Measurements from ENCODE around the gene AK6.

DNA sequence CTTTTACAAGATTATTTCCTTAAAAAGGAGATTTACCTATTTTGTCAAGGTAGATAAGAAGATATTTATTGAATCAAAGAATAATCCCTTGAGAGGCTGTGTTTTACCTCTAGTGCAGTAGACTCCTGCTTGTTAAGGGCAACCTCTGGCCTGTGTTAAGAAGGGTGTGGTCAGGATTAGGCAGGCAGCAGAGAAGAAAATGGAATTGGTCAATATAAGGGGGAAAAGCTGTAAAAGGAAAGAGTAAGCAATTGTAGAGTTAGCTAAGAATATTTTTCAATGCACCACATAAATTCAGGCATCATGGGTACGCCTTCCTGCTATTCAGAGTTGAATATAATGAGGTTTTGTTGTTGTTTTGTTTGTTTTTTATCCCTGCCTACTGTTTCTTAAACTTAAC lies 43.0 kb downstream of the AK6 start:
- TF ChIP-seq, protein P1, sequence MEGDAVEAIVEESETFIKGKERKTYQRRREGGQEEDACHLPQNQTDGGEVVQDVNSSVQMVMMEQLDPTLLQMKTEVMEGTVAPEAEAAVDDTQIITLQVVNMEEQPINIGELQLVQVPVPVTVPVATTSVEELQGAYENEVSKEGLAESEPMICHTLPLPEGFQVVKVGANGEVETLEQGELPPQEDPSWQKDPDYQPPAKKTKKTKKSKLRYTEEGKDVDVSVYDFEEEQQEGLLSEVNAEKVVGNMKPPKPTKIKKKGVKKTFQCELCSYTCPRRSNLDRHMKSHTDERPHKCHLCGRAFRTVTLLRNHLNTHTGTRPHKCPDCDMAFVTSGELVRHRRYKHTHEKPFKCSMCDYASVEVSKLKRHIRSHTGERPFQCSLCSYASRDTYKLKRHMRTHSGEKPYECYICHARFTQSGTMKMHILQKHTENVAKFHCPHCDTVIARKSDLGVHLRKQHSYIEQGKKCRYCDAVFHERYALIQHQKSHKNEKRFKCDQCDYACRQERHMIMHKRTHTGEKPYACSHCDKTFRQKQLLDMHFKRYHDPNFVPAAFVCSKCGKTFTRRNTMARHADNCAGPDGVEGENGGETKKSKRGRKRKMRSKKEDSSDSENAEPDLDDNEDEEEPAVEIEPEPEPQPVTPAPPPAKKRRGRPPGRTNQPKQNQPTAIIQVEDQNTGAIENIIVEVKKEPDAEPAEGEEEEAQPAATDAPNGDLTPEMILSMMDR (IDR thresholded peaks at IDR 0.05 in 2 of 3, conservative IDR thresholded peaks at IDR 0.05 in 1 of 3; ENCODE audit: control insufficient read depth in 2 of 3, extremely low read depth in 1 of 3, insufficient read depth in 1 of 3, low read depth in 3 of 3, low read length in 3 of 3) = no peak
- TF ChIP-seq BACH1 (IDR thresholded peaks at IDR 0.05; ENCODE audit: borderline replicate concordance) = no peak
- no peak for TF ChIP-seq TCF7 (IDR thresholded peaks at IDR 0.05; ENCODE audit: borderline replicate concordance)
- TF ChIP-seq FOXK2 (IDR thresholded peaks at IDR 0.05) = no peak
- no peak for TF ChIP-seq POLR2A (IDR thresholded peaks at IDR 0.05; ENCODE audit: low read depth, low read length)
- no peak for TF ChIP-seq TAF1 (IDR thresholded peaks at IDR 0.05; ENCODE audit: borderline replicate concordance, low read depth, low read length)
- TF ChIP-seq, protein P2, sequence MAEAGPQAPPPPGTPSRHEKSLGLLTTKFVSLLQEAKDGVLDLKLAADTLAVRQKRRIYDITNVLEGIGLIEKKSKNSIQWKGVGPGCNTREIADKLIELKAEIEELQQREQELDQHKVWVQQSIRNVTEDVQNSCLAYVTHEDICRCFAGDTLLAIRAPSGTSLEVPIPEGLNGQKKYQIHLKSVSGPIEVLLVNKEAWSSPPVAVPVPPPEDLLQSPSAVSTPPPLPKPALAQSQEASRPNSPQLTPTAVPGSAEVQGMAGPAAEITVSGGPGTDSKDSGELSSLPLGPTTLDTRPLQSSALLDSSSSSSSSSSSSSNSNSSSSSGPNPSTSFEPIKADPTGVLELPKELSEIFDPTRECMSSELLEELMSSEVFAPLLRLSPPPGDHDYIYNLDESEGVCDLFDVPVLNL (IDR thresholded peaks at IDR 0.05; ENCODE audit: low read depth, low read length) = no peak
- no peak for TF ChIP-seq RAD21 (IDR thresholded peaks at IDR 0.05; ENCODE audit: insufficient read depth, low read depth, low read length)
- TF ChIP-seq JUNB (IDR thresholded peaks at IDR 0.05) = no peak
- TF ChIP-seq ETV6 (conservative IDR thresholded peaks at IDR 0.05 in 1 of 2, IDR thresholded peaks at IDR 0.05 in 1 of 2; ENCODE audit: borderline replicate concordance in 1 of 2, low read depth in 1 of 2) = no peak
- TF ChIP-seq EZH2 (IDR thresholded peaks at IDR 0.05; ENCODE audit: borderline replicate concordance, control insufficient read depth, low read depth, low read length) = no peak
- TF ChIP-seq ZNF622 (IDR thresholded peaks at IDR 0.05) = no peak

All from GM12878 (cell line).